Thyroid gland (tissue), 4 donors: ENCODE data around the gene ZNF740. TPM values are rescaled to one million over a fixed set of nuclear protein-coding genes. Genes with fewer than 3 reads are reported as not detected.
A peak's percentile ranks its signal among the peaks of the same experiment; 100 is the strongest.

Experiments used
- DNase-seq, 2 donors: peaks; one replicate each; pipeline ENCODE4 v3.0.0-alpha.2; 2019
- H3K27ac ChIP-seq, 3 donors: fragments of 200-600 bp; sonication (generic); 1 replicate in 2 of 3; 2 replicates in 1 of 3; pipeline ENCODE4 v1.5.1; 2016 to 2019; ENCODE audit warnings: mild to moderate bottlenecking in 1 of 3, moderate library complexity in 1 of 3
- H3K27me3 ChIP-seq: fragments of 200-600 bp; sonication (generic); one replicate; pipeline ENCODE4 v1.5.1; 2019
- H3K36me3 ChIP-seq, 2 donors: fragments of 200-600 bp; sonication (generic); one replicate each; pipeline ENCODE4 v1.5.1; 2016 to 2019
- H3K4me1 ChIP-seq, 2 donors: fragments of 200-600 bp; sonication (generic); one replicate each; pipeline ENCODE4 v1.5.1; 2017 to 2019
- H3K4me3 ChIP-seq, 3 donors: fragments of 200-600 bp; sonication (generic); replicated peaks in 1 of 3; 1 replicate in 2 of 3; 2 replicates in 1 of 3; pipeline ENCODE4 v1.5.1; 2016; ENCODE audit warnings: mild to moderate bottlenecking in 1 of 3
- H3K9me3 ChIP-seq: fragments of 200-600 bp; sonication (generic); one replicate; pipeline ENCODE4 v1.5.1; 2017
- CTCF ChIP-seq, 6 experiments: fragments of 200-600 bp in 3 of 6; fragments of 450-650 bp in 3 of 6; sonication (generic) in 3 of 6; IDR thresholded peaks; one replicate each; pipeline ENCODE4 v1.5.1; 2016 to 2019; ENCODE audit warnings: antibody characterized with exemption in 6 of 6, mild to moderate bottlenecking in 2 of 6, inconsistent platforms in 1 of 6, moderate library complexity in 1 of 6
- POLR2A ChIP-seq, 2 donors: fragments of 450-650 bp; IDR thresholded peaks; one replicate each; pipeline ENCODE4 v1.6.1; 2017; ENCODE audit warnings: antibody characterized with exemption in 2 of 2, mild to moderate bottlenecking in 2 of 2, moderate library complexity in 1 of 2
- WGBS, 2 donors: methylation state at CpG; one replicate each; pipeline ENCODE4 v1.1.5; 2017; 5-methylcytosine and 5-hydroxymethylcytosine counted together
- intact Hi-C: fragments of 100-400 bp; cut with DNase I; formaldehyde crosslinking; loops from one replicate; pipeline ENCODE4 v1.15.1; 2023
- total RNA-seq, 4 donors: library from RNA; depleted of rRNA; stranded (reverse); fragments of >200 nt; gene quantifications; one replicate each; pipeline ENCODE4 v1.2.3, GENCODE V29; 2016

The ZNF740 gene
- total RNA-seq, 4 donors from 2014 or later, result 16.5 to 22.8 (median 20.6) TPM

GRCh38 chr12:53221203-53222080, 40.9 kb downstream of the ZNF740 start:
- peak in 1 of 6 experiments; percentile 13 for TF ChIP-seq CTCF (IDR thresholded peaks at IDR 0.05)
- peak in 1 of 2 donors; percentile 71 for TF ChIP-seq POLR2A (IDR thresholded peaks at IDR 0.05)
- Histone ChIP-seq H3K27me3 (no peaks in the 10 kb centered on the region), H3K4me3 (peak overlapping the region; percentile 15 to 62 (median 60)), H3K27ac (peak overlapping the region; percentile 91 to 99 (median 98)), H3K4me1 (peaks cover 31 to 70% of the 10 kb centered on the region in 2 donors), H3K36me3 (no peaks in the 10 kb centered on the region), H3K9me3 (no peaks in the 10 kb centered on the region)
- peak; percentile 83 to 88 for DNase-seq
- 1 to 3% methylated on average over 41 to 47 of the region's 72 CpGs for whole genome bisulfite sequencing, 2 donors
- intact Hi-C loops, result no loop called here

- H3K4me1 ChIP-seq, result peaks cover 31 to 66% of the 10 kb centered on the region in 2 donors
- no peaks in the 10 kb centered on the region for H3K27me3 ChIP-seq
- intact Hi-C loops, result no loop called here
- peaks cover 0 to 7% of the 10 kb centered on the region in 2 donors for H3K36me3 ChIP-seq
- DNase-seq, result no peak
- H3K9me3 ChIP-seq, result no peaks in the 10 kb centered on the region
- peak overlapping the region in 1 of 3 donors; percentile 60 for H3K4me3 ChIP-seq
- TF ChIP-seq POLR2A (IDR thresholded peaks at IDR 0.05), result no peak
- TF ChIP-seq CTCF (IDR thresholded peaks at IDR 0.05), result no peak
- 58 to 66% methylated on average over 4 to 5 of the region's 5 CpGs for WGBS, 2 donors
- H3K27ac ChIP-seq, result peak overlapping the region; percentile 91 to 99 (median 98)
These were observed 41.7 kb downstream of the ZNF740 start for GRCh38 chr12:53222170-53222721.

GRCh38 chr12:53222806-53223261, 42.3 kb downstream of the ZNF740 start:
- Histone ChIP-seq H3K36me3 (peaks cover 0 to 9% of the 10 kb centered on the region in 2 donors), H3K4me1 (peaks cover 31 to 60% of the 10 kb centered on the region in 2 donors), H3K27ac (peak overlapping the region in 2 of 3 donors; percentile 98 to 99), H3K9me3 (no peaks in the 10 kb centered on the region), H3K27me3 (no peaks in the 10 kb centered on the region), H3K4me3 (no peak overlapping the region)
- 61 to 76% methylated on average over 4 of the region's 4 CpGs for WGBS, 2 donors
- intact Hi-C loops, result no loop called here
- TF ChIP-seq POLR2A (IDR thresholded peaks at IDR 0.05) (no peak), CTCF (IDR thresholded peaks at IDR 0.05) (no peak)
- DNase-seq, result no peak

GRCh38 chr12:53223389-53224060, 43.0 kb downstream of the ZNF740 start:
- TF ChIP-seq CTCF (IDR thresholded peaks at IDR 0.05), result no peak
- TF ChIP-seq POLR2A (IDR thresholded peaks at IDR 0.05), result no peak
- peak overlapping the region; percentile 42 to 99 (median 98) for H3K27ac ChIP-seq
- H3K9me3 ChIP-seq, result no peaks in the 10 kb centered on the region
- peaks cover 31 to 53% of the 10 kb centered on the region in 2 donors for H3K4me1 ChIP-seq
- H3K4me3 ChIP-seq, result no peak overlapping the region
- intact Hi-C loops, result no loop called here
- H3K36me3 ChIP-seq, result peaks cover 0 to 9% of the 10 kb centered on the region in 2 donors
- no peak for DNase-seq
- 36 to 38% methylated on average over 15 of the region's 16 CpGs for WGBS, 2 donors
- no peaks in the 10 kb centered on the region for H3K27me3 ChIP-seq
